RWPE2 (cell line): ENCODE results near the gene MARCHF4.

Source experiments
- ATAC-seq: fragments of 200-7000 bp; cut with Tn5 transposase; 3 replicates; pipeline ENCODE4 v1.9.1; 2021; ENCODE audit warnings: low read depth
- DNase-seq: peaks from one replicate; pipeline ENCODE4 v3.0.0-alpha.2; 2020; ENCODE audit warnings: low spot score
- H3K27ac ChIP-seq: fragments of 450-650 bp; 2 replicates; pipeline ENCODE4 v1.5.1; 2017; ENCODE audit warnings: mild to moderate bottlenecking; ENCODE audit not compliant: poor library complexity, severe bottlenecking
- H3K27me3 ChIP-seq: fragments of 250-450 bp; sonication (Bioruptor Pico); 2 replicates; pipeline ENCODE4 v1.5.1; 2021; ENCODE audit warnings: mild to moderate bottlenecking, moderate library complexity; ENCODE audit not compliant: insufficient read depth, poor library complexity, severe bottlenecking
- H3K36me3 ChIP-seq: fragments of 250-450 bp; sonication (Bioruptor Pico); 2 replicates; pipeline ENCODE4 v1.5.1; 2020; ENCODE audit warnings: low read depth, mild to moderate bottlenecking, moderate library complexity
- H3K4me1 ChIP-seq: fragments of 250-450 bp; sonication (Bioruptor Pico); 2 replicates; pipeline ENCODE4 v1.5.1; 2021; ENCODE audit warnings: mild to moderate bottlenecking, moderate library complexity; ENCODE audit not compliant: insufficient read depth, poor library complexity, severe bottlenecking
- H3K4me3 ChIP-seq: fragments of 250-450 bp; sonication (Bioruptor Pico); 2 replicates; pipeline ENCODE4 v1.5.1; 2021; ENCODE audit warnings: mild to moderate bottlenecking, moderate library complexity; ENCODE audit not compliant: severe bottlenecking
- H3K9me3 ChIP-seq: fragments of 250-450 bp; sonication (Bioruptor Pico); 2 replicates; pipeline ENCODE4 v1.5.1; 2021; ENCODE audit warnings: mild to moderate bottlenecking, moderate library complexity; ENCODE audit not compliant: severe bottlenecking
- CTCF ChIP-seq: fragments of 450-650 bp; IDR thresholded peaks from one replicate; pipeline ENCODE4 v1.5.1; 2017; ENCODE audit warnings: mild to moderate bottlenecking, moderate library complexity; ENCODE audit not compliant: poor library complexity, severe bottlenecking

The MARCHF4 gene

DNA sequence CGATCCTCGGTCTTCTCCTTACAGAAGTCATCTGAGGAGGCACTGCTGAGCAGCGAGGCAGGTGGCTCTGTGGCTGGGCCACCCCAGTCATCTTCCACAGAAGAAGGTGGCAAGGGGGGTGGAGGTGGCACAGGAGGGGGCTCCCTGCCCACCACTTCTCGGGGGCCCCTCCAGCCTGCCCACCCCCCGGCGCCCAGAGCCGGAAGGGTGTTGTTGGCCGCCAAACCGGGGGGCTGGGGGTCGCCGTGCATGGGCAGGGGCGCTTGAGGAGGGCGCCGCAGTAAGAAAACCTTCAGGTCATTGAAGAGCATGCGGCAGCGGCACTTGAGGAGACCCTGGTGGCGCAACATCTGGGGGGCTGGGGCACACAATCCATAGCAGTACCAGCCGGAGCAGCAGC is 2.5 kb downstream of the MARCHF4 start:
- Histone ChIP-seq H3K4me1 (peaks cover 34% of the 10 kb centered on the region), H3K4me3 (no peak overlapping the region), H3K9me3 (no peaks in the 10 kb centered on the region), H3K36me3 (no peaks in the 10 kb centered on the region), H3K27ac (peak overlapping the region; percentile 92), H3K27me3 (no peaks in the 10 kb centered on the region)
- TF ChIP-seq CTCF = no peak
- DNase-seq (no peak), ATAC-seq (no peak)

GRCh38 chr2:216366777-216367471 is 5.4 kb downstream of the MARCHF4 start:
- H3K4me3 ChIP-seq = no peak overlapping the region
- H3K9me3 ChIP-seq = no peaks in the 10 kb centered on the region
- peaks cover 34% of the 10 kb centered on the region for H3K4me1 ChIP-seq
- no peak for TF ChIP-seq CTCF
- ATAC-seq (no peak), DNase-seq (no peak)
- H3K36me3 ChIP-seq = no peaks in the 10 kb centered on the region
- H3K27ac ChIP-seq = no peak overlapping the region
- H3K27me3 ChIP-seq = no peaks in the 10 kb centered on the region

DNA sequence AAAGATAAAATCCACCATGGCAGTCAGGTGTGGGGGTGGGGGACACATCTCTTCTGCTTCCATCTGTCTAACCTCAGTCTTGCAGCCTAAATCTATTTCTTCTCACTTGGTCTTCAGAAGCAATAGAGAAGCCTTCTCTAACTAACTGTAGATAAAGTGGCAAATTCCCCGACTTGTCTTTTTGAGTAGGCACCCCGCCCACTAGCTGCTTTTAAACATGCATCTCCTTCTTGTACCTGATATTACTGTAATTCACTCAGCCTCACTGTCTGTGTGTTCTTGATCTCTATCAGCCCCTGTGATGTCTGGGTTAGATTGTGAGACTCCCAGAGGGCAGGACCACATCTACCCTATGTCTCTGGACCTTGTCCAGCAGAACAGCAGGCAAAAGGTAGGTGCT is 6.8 kb downstream of the MARCHF4 start:
- Histone ChIP-seq H3K27me3 (no peaks in the 10 kb centered on the region), H3K27ac (no peak overlapping the region), H3K9me3 (no peaks in the 10 kb centered on the region), H3K36me3 (0 out of 2 replicates have a peak, but pooled peaks cover 2% of the 10 kb centered on the region), H3K4me3 (no peak overlapping the region), H3K4me1 (peaks cover 32% of the 10 kb centered on the region)
- DNase-seq (no peak), ATAC-seq (no peak)
- TF ChIP-seq CTCF = no peak

DNA sequence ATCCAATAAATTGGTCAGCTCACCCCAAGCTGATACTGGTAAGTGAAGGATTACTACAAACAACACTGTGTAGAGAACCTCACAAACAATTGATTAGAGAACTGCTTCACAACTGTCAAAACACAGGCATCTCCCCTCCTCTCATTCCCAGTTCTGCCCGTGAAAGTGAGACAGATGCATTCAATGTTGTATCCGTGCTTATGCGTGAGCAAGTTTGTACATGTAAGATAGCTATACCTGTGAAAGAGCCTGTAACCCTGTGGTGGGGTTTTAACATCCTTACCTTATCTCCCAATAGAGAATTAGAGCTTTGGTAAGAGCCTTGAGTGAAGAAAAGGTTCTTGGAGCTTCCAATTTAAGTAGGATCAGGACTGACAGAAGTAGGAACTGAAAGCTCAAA is 9.1 kb downstream of the MARCHF4 start:
- ATAC-seq (peak; percentile 44), DNase-seq (no peak)
- no peak overlapping the region for H3K4me3 ChIP-seq
- H3K4me1 ChIP-seq = peaks cover 21% of the 10 kb centered on the region
- H3K27ac ChIP-seq = peak overlapping the region; percentile 58
- no peaks in the 10 kb centered on the region for H3K27me3 ChIP-seq
- TF ChIP-seq CTCF = no peak
- H3K36me3 ChIP-seq = 0 out of 2 replicates have a peak, but pooled peaks cover 2% of the 10 kb centered on the region
- H3K9me3 ChIP-seq = no peaks in the 10 kb centered on the region

DNA sequence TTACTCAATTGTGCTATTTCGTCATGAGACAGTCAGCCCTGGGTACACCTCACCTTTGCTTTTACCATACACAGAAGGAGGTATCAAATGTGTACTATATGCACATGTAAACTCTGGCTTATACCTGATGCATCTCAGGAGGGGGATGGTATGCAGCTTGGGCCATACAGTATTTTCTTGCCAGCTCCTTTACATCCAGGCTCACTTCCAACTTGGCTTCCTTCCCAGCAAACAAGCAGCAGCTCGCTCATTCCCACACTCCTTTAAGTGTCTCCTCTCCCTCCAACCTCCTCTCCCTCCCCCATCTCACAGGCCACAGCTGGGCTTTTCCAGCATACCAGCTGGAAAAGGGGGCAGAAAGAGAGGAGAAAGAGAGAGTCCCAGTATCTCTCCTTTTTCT is 9.6 kb downstream of the MARCHF4 start:
- Histone ChIP-seq H3K36me3 (0 out of 2 replicates have a peak, but pooled peaks cover 2% of the 10 kb centered on the region), H3K27ac (peak overlapping the region; percentile 58), H3K9me3 (no peaks in the 10 kb centered on the region), H3K27me3 (no peaks in the 10 kb centered on the region), H3K4me1 (peaks cover 20% of the 10 kb centered on the region), H3K4me3 (no peak overlapping the region)
- DNase-seq = peak; percentile 90
- no peak for TF ChIP-seq CTCF
- ATAC-seq = peak; percentile 95
